HG03521 (cell line): ENCODE measurements around the gene CNFN.

Experiments
- ATAC-seq: cut with Tn5 transposase; IDR thresholded peaks from one replicate; pipeline ENCODE4 v1.9.1; 2021; ENCODE audit warnings: mild to moderate bottlenecking, moderate library complexity; ENCODE audit not compliant: unreplicated experiment

Gene CNFN

GRCh38 chr19:42389899-42390298 lies at the start of gene CNFN:
Gene CNFN, minus strand, starts transcription at chr19:42390297. Its CDS starts 1,260 bp downstream, at chr19:42389037.
- no peak for ATAC-seq

GRCh38 chr19:42436006-42436405 lies 45.9 kb upstream of the CNFN start:
- ATAC-seq = no peak

GRCh38 chr19:42435316-42435715 lies 45.2 kb upstream of the CNFN start:
- no peak for ATAC-seq

- no peak for ATAC-seq
Measured at GRCh38 chr19:42433503-42434260, 43.6 kb upstream of the CNFN start.

- no peak for ATAC-seq
Measured at GRCh38 chr19:42431486-42431885, 41.4 kb upstream of the CNFN start.

- ATAC-seq = no peak
Measured at GRCh38 chr19:42428676-42429075, 38.6 kb upstream of the CNFN start.

GRCh38 chr19:42427313-42427712 lies 37.2 kb upstream of the CNFN start, which contains the start of gene LIPE:
Gene LIPE, minus strand, starts transcription at chr19:42427388. Its CDS starts 239 bp downstream, at chr19:42427149.
- ATAC-seq = no peak

GRCh38 chr19:42426643-42427042 lies 36.5 kb upstream of the CNFN start:
- no peak for ATAC-seq

- ATAC-seq = no peak
Measured at GRCh38 chr19:42424712-42425131, 34.6 kb upstream of the CNFN start.

GRCh38 chr19:42424345-42424707 lies 34.2 kb upstream of the CNFN start:
- ATAC-seq = no peak

GRCh38 chr19:42423462-42424344 lies 33.6 kb upstream of the CNFN start:
- peak; percentile 89 for ATAC-seq

GRCh38 chr19:42422901-42423461 lies 32.9 kb upstream of the CNFN start:
- ATAC-seq = peak; percentile 35

- no peak for ATAC-seq
Measured at GRCh38 chr19:42422092-42422900, 32.2 kb upstream of the CNFN start.

GRCh38 chr19:42421591-42422031 lies 31.5 kb upstream of the CNFN start:
- no peak for ATAC-seq

GRCh38 chr19:42421101-42421500 lies 31.0 kb upstream of the CNFN start:
- no peak for ATAC-seq

GRCh38 chr19:42420055-42420544 lies 30.0 kb upstream of the CNFN start:
- no peak for ATAC-seq

GRCh38 chr19:42419309-42419708 lies 29.2 kb upstream of the CNFN start:
- ATAC-seq = no peak

- no peak for ATAC-seq
Measured at GRCh38 chr19:42412661-42413076, 22.6 kb upstream of the CNFN start.

- ATAC-seq = no peak
Measured at GRCh38 chr19:42412227-42412626, 22.1 kb upstream of the CNFN start.

- ATAC-seq = no peak
Measured at GRCh38 chr19:42411581-42412178, 21.6 kb upstream of the CNFN start.
